ENCODE data around the gene CWH43. TPM values are rescaled to one million over a fixed set of nuclear protein-coding genes. Genes with fewer than 3 reads are reported as not detected.
"Not testable (repeated sequence)": the region's sequence is repeated elsewhere in the genome, so short reads cannot be mapped to it uniquely, and the experiment has no call there.

The CWH43 gene
- polyA plus RNA-seq, 1 donor from 2014 or later, result not detected

DNA sequence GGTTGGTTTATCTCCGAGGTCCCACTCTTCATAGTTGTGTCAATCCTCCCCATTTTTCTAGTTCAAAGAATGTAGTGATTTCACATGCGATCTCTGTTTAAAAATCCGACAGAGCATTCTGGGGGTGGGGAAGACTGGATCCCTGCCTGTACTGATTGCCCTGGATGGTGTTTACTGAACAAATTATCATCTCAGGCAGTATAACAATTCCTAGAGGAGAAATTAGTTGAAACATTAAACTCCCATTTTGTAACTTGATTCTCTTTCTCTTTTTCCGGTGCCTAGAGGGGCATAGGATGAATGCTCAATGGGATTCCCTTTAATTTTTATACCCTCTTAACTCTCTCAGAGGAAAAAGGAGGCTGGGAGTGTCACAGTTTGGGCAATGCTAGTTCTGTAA is 10.0 kb upstream of the CWH43 start:
- no peaks in the 10 kb centered on the region for H3K9me3 ChIP-seq (ENCODE audit: low read length)
- H3K27ac ChIP-seq (ENCODE audit: low read length), result no peak overlapping the region
- no peak overlapping the region for H3K9ac ChIP-seq (ENCODE audit: low read length)
- H3K27me3 ChIP-seq (ENCODE audit: insufficient read depth, low read depth, low read length), result no peaks in the 10 kb centered on the region
- H3K4me2 ChIP-seq (ENCODE audit: low read length), result no peak overlapping the region
- no peak overlapping the region for H3K4me3 ChIP-seq (ENCODE audit: low read length)
- H3K9me2 ChIP-seq (ENCODE audit: insufficient read depth, low read length), result no peaks in the 10 kb centered on the region
- H3K79me2 ChIP-seq (replicated peaks; ENCODE audit: insufficient read depth, low read length), result no peaks in the 10 kb centered on the region
- TF ChIP-seq EZH2 (IDR thresholded peaks at IDR 0.05; ENCODE audit: borderline replicate concordance, insufficient read depth, low read length, poor library complexity, severe bottlenecking) (no peak), SMC3 (conservative IDR thresholded peaks at IDR 0.05; ENCODE audit: poor library complexity) (no peak), TAF1 (IDR thresholded peaks at IDR 0.05; ENCODE audit: low read depth) (no peak), RAD21 (conservative IDR thresholded peaks at IDR 0.05) (no peak), CTCF (IDR thresholded peaks at IDR 0.05; ENCODE audit: poor library complexity, severe bottlenecking) (no peak), MXI1 (conservative IDR thresholded peaks at IDR 0.05; ENCODE audit: poor library complexity, severe bottlenecking) (no peak), POLR2AphosphoS5 (IDR thresholded peaks at IDR 0.05) (no peak), EP300 (conservative IDR thresholded peaks at IDR 0.05; ENCODE audit: poor library complexity, severe bottlenecking) (no peak)
- TF ChIP-seq, protein P1, sequence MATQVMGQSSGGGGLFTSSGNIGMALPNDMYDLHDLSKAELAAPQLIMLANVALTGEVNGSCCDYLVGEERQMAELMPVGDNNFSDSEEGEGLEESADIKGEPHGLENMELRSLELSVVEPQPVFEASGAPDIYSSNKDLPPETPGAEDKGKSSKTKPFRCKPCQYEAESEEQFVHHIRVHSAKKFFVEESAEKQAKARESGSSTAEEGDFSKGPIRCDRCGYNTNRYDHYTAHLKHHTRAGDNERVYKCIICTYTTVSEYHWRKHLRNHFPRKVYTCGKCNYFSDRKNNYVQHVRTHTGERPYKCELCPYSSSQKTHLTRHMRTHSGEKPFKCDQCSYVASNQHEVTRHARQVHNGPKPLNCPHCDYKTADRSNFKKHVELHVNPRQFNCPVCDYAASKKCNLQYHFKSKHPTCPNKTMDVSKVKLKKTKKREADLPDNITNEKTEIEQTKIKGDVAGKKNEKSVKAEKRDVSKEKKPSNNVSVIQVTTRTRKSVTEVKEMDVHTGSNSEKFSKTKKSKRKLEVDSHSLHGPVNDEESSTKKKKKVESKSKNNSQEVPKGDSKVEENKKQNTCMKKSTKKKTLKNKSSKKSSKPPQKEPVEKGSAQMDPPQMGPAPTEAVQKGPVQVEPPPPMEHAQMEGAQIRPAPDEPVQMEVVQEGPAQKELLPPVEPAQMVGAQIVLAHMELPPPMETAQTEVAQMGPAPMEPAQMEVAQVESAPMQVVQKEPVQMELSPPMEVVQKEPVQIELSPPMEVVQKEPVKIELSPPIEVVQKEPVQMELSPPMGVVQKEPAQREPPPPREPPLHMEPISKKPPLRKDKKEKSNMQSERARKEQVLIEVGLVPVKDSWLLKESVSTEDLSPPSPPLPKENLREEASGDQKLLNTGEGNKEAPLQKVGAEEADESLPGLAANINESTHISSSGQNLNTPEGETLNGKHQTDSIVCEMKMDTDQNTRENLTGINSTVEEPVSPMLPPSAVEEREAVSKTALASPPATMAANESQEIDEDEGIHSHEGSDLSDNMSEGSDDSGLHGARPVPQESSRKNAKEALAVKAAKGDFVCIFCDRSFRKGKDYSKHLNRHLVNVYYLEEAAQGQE (IDR thresholded peaks at IDR 0.05; ENCODE audit: borderline replicate concordance), result no peak
- H2AFZ ChIP-seq (ENCODE audit: low read depth, low read length), result no peak overlapping the region
- H4K20me1 ChIP-seq (ENCODE audit: insufficient read depth), result no peaks in the 10 kb centered on the region
- H3F3A ChIP-seq (ENCODE audit: insufficient read depth, low read length, poor library complexity, severe bottlenecking), result no peaks in the 10 kb centered on the region
- H3K36me3 ChIP-seq (ENCODE audit: insufficient read depth, low read length), result no peaks in the 10 kb centered on the region

GRCh38 chr4:48979914-48980579 is 6.0 kb upstream of the CWH43 start:
- Histone ChIP-seq H3K4me2 (ENCODE audit: low read length) (no peak overlapping the region), H3K79me2 (replicated peaks; ENCODE audit: insufficient read depth, low read length) (no peaks in the 10 kb centered on the region), H3K4me3 (ENCODE audit: low read length) (no peak overlapping the region), H3K9me3 (ENCODE audit: low read length) (no peaks in the 10 kb centered on the region), H4K20me1 (ENCODE audit: insufficient read depth) (no peaks in the 10 kb centered on the region), H3K27ac (ENCODE audit: low read length) (no peak overlapping the region), H3K27me3 (ENCODE audit: insufficient read depth, low read depth, low read length) (no peaks in the 10 kb centered on the region), H3K9ac (ENCODE audit: low read length) (no peak overlapping the region), H3K9me2 (ENCODE audit: insufficient read depth, low read length) (no peaks in the 10 kb centered on the region), H3F3A (ENCODE audit: insufficient read depth, low read length, poor library complexity, severe bottlenecking) (no peaks in the 10 kb centered on the region), H2AFZ (ENCODE audit: low read depth, low read length) (no peak overlapping the region), H3K36me3 (ENCODE audit: insufficient read depth, low read length) (no peaks in the 10 kb centered on the region)
- TF ChIP-seq CTCF (IDR thresholded peaks at IDR 0.05; ENCODE audit: poor library complexity, severe bottlenecking) (no peak), POLR2AphosphoS5 (IDR thresholded peaks at IDR 0.05) (no peak), EP300 (conservative IDR thresholded peaks at IDR 0.05; ENCODE audit: poor library complexity, severe bottlenecking) (no peak), SMC3 (conservative IDR thresholded peaks at IDR 0.05; ENCODE audit: poor library complexity) (no peak), EZH2 (IDR thresholded peaks at IDR 0.05; ENCODE audit: borderline replicate concordance, insufficient read depth, low read length, poor library complexity, severe bottlenecking) (no peak)
- TF ChIP-seq, protein P1 (IDR thresholded peaks at IDR 0.05; ENCODE audit: borderline replicate concordance), result no peak

GRCh38 chr4:48984005-48984404 is 2.1 kb upstream of the CWH43 start:
- not testable (repeated sequence) for H3K36me3 ChIP-seq (ENCODE audit: insufficient read depth, low read length); H4K20me1 ChIP-seq (ENCODE audit: insufficient read depth); H3K79me2 ChIP-seq (replicated peaks; ENCODE audit: insufficient read depth, low read length); H3K4me3 ChIP-seq (ENCODE audit: low read length); H3K9me3 ChIP-seq (ENCODE audit: low read length); H3F3A ChIP-seq (ENCODE audit: insufficient read depth, low read length, poor library complexity, severe bottlenecking); H3K27ac ChIP-seq (ENCODE audit: low read length); H3K9me2 ChIP-seq (ENCODE audit: insufficient read depth, low read length); H3K4me2 ChIP-seq (ENCODE audit: low read length); H2AFZ ChIP-seq (ENCODE audit: low read depth, low read length); H3K9ac ChIP-seq (ENCODE audit: low read length)
- peaks cover 31% of the 10 kb centered on the region for H3K27me3 ChIP-seq (ENCODE audit: insufficient read depth, low read depth, low read length)

Measured in neural cell (in vitro differentiated cells).